Measurements from ENCODE around the gene NEK6.
A peak's percentile ranks its signal among the peaks of the same experiment; 100 is the strongest.

Gene NEK6

GRCh38 chr9:124312290-124313265 is 54.8 kb downstream of the NEK6 start:
- no peaks in the 10 kb centered on the region for H3K36me3 ChIP-seq
- no peak overlapping the region for H3K4me3 ChIP-seq (ENCODE audit: low read depth, low read length)
- no peaks in the 10 kb centered on the region for H3K9me3 ChIP-seq
- H3K4me1 ChIP-seq, result no peaks in the 10 kb centered on the region
- DNase-seq, result peak; percentile 31
- peak; percentile 49 for TF ChIP-seq CTCF (IDR thresholded peaks at IDR 0.05; ENCODE audit: low read depth, low read length)
- no peaks in the 10 kb centered on the region for H3K27me3 ChIP-seq

- no peaks in the 10 kb centered on the region for H3K4me1 ChIP-seq
- no peak for DNase-seq
- no peak for TF ChIP-seq CTCF (IDR thresholded peaks at IDR 0.05; ENCODE audit: low read depth, low read length)
- H3K36me3 ChIP-seq, result no peaks in the 10 kb centered on the region
- no peak overlapping the region for H3K4me3 ChIP-seq (ENCODE audit: low read depth, low read length)
- no peaks in the 10 kb centered on the region for H3K9me3 ChIP-seq
- H3K27me3 ChIP-seq, result no peaks in the 10 kb centered on the region
Measured at GRCh38 chr9:124313940-124314339, 56.2 kb downstream of the NEK6 start.

- TF ChIP-seq CTCF (IDR thresholded peaks at IDR 0.05; ENCODE audit: low read depth, low read length), result no peak
- Histone ChIP-seq H3K4me3 (ENCODE audit: low read depth, low read length) (no peak overlapping the region), H3K36me3 (no peaks in the 10 kb centered on the region), H3K4me1 (no peaks in the 10 kb centered on the region), H3K27me3 (no peaks in the 10 kb centered on the region), H3K9me3 (no peaks in the 10 kb centered on the region)
- no peak for DNase-seq
Measured at GRCh38 chr9:124315882-124316281, 58.1 kb downstream of the NEK6 start.

GRCh38 chr9:124320062-124320973 is 62.6 kb downstream of the NEK6 start:
- H3K9me3 ChIP-seq, result no peaks in the 10 kb centered on the region
- no peaks in the 10 kb centered on the region for H3K27me3 ChIP-seq
- peak overlapping the region; percentile 32 for H3K4me3 ChIP-seq (ENCODE audit: low read depth, low read length)
- no peaks in the 10 kb centered on the region for H3K4me1 ChIP-seq
- peak; percentile 84 for DNase-seq
- no peaks in the 10 kb centered on the region for H3K36me3 ChIP-seq
- peak; percentile 98 for TF ChIP-seq CTCF (IDR thresholded peaks at IDR 0.05; ENCODE audit: low read depth, low read length)

- Histone ChIP-seq H3K27me3 (no peaks in the 10 kb centered on the region), H3K4me3 (ENCODE audit: low read depth, low read length) (no peak overlapping the region), H3K9me3 (no peaks in the 10 kb centered on the region), H3K4me1 (no peaks in the 10 kb centered on the region), H3K36me3 (no peaks in the 10 kb centered on the region)
- no peak for TF ChIP-seq CTCF (IDR thresholded peaks at IDR 0.05; ENCODE audit: low read depth, low read length)
- no peak for DNase-seq
Measured at GRCh38 chr9:124321416-124321815, 63.7 kb downstream of the NEK6 start.

Measured in BE2C (cell line).